Cerebellar nuclear complex (tissue), 1 donor: ENCODE data around the gene SUCNR1.
"Not testable (repeated sequence)": the region's sequence is repeated elsewhere in the genome, so short reads cannot be mapped to it uniquely, and the experiment has no call there.

ENCODE experiments used
- DNase-seq, 2 experiments: peaks; one replicate each; lab custom pipeline; 2025; lab: John Stamatoyannopoulos, UW

SUCNR1 gene

DNA sequence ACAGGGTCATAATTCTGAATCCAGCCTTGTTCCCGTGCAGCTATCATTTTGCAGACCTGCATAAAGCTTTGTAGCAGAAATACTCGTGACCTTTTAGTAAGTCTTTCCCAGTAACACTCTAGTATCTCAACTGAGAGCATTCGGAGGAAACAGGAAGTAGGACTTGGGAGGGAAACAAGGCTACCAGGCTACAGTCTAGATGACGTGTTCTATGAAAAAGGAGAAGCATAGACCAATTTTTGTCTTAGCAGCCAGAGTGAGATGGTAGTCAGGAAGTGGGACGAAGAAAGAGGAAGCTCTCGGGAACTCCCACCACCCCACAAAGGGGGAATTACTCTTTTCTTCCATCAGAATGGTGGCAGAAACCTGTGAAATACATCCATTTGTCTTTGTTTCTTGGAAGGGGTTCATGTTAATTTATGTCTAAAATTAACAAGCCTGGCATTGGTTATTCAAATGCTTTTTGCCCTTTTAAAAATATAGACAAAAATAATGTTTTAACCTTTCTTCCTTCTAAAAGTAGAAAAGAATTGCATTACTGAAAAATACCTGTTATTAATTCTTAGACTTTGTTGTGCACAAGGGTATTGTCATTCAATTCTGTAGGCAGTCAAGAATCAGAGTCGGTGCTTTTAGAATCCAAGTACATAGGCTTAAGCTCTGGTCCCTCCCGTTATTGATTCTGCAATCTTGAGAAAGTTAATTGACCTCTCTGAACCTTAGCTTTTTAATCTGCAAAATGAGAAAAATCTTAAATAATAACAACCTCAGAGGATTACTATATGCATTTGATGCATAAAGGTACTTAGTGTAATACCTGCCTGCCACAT is 1.6 kb upstream of the SUCNR1 start:
- no peak for DNase-seq

DNA sequence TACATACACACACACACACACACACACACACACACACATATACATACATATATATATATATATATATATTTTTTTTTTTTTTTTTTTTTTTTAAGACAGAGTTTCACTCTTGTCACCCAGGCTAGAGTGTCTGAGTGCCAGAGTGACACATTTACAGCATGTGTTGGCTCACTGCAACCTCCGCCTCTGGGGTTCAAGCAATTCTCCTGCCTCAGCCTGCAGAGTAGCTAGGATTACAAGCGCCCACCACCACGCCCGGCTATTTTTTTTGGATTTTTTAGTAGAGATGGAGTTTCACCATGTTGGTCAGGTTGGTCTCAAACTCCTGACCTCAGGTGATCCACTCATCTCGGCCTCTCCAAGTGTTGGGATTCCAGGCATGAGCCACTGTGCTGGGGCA is 636 bp downstream of the SUCNR1 start:
- not testable (repeated sequence) for DNase-seq

DNA sequence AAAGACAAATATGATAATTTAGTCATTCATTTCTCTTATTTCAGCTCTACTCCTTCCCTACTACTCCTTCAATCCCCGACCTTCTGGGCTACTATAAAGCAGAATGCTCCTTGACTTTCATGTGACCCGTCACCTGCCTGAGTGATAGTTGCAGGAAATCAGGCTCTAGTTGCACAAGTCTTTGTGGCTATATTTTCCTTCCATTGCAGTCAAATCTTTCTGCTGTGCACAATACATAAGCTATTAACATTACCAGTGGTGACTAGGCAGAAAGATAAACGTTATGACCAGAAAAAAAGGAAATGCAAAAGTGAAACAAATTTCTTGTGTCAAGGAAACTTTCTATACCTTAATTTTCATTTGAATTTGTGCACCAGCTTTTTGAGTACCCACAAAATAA is 2.3 kb downstream of the SUCNR1 start:
- no peak for DNase-seq

DNA sequence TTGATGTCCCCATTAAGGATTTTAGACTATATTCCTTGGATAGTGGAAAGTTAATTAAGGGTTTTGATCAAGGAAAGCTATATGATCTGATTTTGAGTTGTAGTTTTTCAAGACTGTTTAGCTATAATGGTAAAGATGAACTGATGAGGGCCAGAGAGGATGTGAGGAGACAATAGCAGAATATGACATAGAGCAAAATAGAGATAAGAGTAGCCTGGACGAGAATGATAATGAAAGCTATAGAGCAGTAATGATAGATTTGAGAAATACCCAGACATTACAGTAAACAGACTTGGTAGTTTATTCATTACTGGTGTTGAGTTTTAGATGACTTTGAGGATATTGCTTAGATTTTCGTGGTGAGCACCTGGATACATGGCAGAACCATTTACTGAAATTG is 3.8 kb downstream of the SUCNR1 start:
- no peak for DNase-seq

DNA sequence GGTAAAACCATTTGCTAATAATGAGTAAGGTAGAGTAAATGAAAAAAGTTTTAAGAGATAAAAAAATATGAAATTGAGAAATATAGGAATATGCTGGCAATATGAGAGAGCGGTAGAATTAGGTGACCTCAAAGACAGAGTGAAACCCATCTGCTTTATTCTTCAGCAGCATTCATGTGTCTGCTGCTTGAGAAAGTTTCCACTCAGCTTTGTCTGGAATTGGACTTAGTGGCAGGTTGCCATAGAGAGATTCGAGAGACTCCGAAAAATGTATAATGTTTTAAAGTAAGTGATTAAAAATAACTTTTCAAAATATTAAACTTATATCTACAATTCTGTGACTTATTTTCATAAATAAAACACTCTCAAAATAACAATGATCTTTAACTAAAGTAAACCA is 5.0 kb downstream of the SUCNR1 start:
- DNase-seq: no peak

- DNase-seq: no peak
Observed at GRCh38 chr3:151879037-151879436, 5.6 kb downstream of the SUCNR1 start.

GRCh38 chr3:151879679-151880415 is 6.4 kb downstream of the SUCNR1 start:
- no peak for DNase-seq

DNA sequence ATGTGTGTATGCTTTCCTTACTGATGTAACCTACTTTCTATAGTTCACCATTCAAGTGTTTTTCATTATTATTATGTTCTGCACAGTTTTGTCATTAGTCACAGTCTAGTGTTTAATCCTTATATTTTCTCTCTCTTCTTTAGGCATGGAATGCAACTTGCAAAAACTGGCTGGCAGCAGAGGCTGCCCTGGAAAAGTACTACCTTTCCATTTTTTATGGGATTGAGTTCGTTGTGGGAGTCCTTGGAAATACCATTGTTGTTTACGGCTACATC is 6.9 kb downstream of the SUCNR1 start:
- no peak for DNase-seq

DNA sequence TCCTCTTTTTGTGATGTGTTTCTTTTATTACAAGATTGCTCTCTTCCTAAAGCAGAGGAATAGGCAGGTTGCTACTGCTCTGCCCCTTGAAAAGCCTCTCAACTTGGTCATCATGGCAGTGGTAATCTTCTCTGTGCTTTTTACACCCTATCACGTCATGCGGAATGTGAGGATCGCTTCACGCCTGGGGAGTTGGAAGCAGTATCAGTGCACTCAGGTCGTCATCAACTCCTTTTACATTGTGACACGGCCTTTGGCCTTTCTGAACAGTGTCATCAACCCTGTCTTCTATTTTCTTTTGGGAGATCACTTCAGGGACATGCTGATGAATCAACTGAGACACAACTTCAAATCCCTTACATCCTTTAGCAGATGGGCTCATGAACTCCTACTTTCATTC is 7.7 kb downstream of the SUCNR1 start:
- DNase-seq: no peak

DNA sequence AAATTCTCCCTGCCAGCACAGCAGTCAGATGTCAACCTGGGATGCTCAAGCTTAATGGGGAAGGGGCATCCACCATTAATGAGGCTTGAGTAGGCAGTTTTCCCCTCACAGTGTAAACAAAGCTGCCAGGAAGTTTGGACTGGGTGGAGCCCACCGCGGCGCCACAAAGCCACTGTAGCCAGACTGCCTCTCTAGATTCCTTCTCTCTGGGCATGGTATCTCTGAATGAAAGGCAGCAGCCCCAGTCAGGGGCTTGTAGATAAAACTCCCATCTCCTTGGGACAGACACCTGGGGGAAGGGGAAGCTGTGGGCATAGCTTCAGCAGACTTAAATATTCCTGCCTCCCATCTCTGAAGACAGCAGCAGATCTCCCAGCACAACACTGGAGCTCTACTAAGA is 12.0 kb downstream of the SUCNR1 start:
- DNase-seq: not testable (repeated sequence)

DNA sequence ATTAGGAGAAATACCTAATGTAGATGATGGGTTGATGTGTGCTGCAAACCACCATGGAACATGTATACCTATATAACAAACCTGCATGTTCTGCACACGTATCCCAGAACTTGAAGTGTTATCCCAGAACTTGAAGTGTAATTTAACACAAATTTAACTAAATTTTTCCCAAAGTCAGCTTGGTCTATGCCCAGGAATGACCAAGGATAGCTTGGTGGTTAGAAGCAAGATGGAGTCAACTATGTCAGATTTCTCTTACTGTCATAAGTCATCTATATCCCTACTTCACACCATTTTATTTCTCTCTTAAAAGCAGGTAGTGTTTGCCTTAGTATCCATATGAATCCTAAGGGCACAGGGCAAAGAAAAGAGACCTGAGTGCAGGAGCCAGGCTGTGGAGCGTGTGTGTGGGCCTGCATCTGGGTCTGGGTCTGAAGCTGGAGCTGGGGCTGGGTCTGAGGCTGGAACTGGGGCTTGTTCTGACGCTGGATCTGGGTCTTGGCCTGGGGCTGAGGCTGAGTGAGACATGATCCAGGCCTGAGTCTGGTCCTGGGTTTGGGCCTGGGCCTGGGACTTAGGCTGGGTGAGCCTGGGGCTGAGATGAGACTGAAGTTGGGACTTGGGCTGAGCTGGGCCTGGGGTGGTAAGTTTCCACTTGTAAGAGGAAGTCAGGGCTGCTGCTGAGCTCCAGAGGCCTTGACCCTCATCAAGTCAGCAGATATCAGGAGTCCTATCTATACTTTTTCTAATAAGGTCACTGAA is 14.2 kb downstream of the SUCNR1 start:
- not testable (repeated sequence) for DNase-seq

GRCh38 chr3:151890721-151891141 is 17.3 kb downstream of the SUCNR1 start:
- no peak for DNase-seq

DNA sequence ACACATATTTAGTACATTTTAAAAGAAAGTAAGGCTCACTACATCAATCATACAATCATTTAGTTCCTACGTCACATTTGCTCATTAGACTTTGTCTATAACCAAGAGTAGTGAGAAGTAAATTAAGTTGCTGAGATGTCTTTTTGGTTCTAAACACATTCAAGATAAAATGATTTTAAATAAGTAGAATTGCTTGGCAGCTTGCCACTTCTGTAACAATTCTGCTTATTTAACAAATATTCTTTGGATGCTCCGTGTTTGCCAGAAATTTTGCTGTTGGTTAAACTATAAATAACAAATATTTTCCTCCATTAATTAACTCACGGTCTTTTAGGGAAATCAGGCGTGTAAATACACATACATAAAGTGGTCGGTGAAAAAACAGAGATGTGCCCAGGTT is 18.3 kb downstream of the SUCNR1 start:
- no peak for DNase-seq

DNA sequence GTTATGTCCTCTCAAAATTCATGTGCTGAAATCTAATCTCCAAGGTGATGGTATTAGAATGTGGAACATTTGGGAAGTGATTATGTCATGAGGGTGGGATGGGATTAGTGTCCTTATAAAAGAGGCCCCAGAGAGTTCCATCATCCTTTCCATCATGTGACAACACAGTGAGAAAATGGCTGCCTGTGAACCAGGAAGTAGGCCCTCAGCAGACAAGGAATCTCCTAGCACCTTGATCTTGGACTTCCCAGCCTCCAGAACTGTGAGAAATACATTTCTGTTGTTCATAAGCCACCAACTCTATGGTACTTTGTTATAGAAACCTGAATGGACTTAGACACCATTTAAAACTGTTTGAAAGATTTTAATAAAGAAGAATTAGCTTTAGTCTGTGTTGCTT is 20.8 kb downstream of the SUCNR1 start:
- DNase-seq: no peak

- DNase-seq: no peak
Observed at GRCh38 chr3:151895478-151896241, 22.2 kb downstream of the SUCNR1 start.

DNA sequence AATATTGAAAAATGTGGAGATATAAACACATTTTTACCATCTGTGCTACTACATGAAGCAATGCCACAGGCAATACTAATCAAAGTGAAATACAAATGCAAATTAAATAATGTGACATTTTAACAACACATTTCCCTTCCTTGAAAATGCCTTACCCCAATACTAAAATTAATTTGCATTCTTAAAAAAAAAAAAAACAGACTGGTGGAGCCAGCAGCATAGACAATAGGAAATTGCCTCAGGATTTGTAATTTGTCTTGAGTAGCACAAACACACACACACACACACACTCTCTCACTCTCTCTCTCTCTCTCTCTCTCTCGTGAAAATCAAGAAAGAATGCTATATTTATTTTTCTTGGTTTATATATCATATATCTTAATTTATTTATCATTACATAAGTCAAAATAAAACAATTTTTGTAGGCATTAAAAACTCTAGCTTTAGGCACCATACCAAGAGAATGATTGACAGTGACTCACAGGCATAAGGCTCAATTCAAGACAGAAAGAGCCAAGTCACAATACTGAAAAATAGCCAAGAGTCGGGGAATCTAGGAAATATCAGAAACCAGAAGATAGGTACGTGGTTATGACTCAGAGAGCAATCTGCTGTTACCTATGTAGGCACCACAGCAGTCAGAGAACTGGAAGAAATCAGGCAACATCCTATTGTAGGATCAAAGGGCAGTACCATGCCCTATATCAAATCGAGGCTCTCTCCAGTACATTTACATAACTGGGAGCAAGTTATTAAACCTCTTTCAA is 23.0 kb downstream of the SUCNR1 start:
- DNase-seq: no peak

DNA sequence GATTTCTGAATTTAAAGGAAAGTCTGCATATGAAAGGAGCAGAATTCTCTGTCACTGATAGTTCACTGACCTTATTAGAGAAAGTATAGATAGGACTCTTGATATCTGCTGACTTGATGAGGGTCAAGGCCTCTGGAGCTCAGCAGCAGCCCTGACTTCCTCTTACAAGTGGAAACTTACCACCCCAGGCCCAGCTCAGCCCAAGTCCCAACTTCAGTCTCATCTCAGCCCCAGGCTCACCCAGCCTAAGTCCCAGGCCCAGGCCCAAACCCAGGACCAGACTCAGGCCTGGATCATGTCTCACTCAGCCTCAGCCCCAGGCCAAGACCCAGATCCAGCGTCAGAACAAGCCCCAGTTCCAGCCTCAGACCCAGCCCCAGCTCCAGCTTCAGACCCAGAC is 24.7 kb downstream of the SUCNR1 start:
- not testable (repeated sequence) for DNase-seq

GRCh38 chr3:151898564-151899261 is 25.3 kb downstream of the SUCNR1 start:
- DNase-seq: not testable (repeated sequence)

DNA sequence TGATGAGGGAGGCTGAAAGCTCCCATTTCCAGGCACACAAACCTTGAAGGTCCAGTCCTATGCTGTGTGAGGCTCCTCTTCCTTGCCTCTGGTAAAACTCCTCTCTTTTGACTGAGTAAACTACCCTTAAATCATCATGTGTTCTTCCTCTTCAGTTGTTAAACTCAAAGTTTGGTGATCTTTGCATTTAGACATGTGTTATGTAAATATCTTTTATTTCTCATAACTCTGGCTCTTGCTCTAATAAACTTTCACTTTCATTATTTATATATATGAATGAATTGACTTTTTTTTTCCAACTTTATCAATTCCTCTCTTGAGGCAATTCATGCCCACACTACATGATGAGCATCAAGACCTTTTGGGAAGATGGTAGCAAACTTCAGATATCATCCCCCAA is 26.6 kb downstream of the SUCNR1 start:
- no peak for DNase-seq

DNA sequence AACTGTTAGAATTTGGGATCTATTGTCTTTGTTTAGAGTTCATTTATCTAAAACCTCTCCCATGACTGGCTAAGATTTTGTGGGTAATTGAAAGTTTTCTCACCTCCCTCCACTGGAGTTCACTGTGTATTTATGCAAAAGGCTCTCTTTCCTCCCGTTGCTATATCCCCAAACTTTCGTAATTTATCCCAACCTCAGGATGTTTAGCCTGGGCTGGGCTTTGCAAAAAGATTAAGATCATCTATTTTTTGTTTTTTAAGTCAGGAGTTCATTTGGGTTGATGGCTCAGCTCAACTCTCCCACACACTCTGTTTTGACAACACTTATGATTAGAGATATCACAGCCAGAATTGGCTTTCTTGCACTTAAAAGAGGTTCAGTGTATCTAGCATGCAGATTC is 27.0 kb downstream of the SUCNR1 start:
- no peak for DNase-seq
